KOPT-K1 (cell line): ENCODE data around the gene PRR23E.

Source experiments
- H3K27ac ChIP-seq: fragments of 200-600 bp; sonication (generic); 2 replicates; pipeline ENCODE4 v1.5.1; 2016; ENCODE audit warnings: antibody characterized with exemption, mild to moderate bottlenecking, low read depth, low read length; ENCODE audit not compliant: poor library complexity, severe bottlenecking
- H3K36me3 ChIP-seq: fragments of 200-600 bp; sonication (generic); 2 replicates; pipeline ENCODE4 v1.5.1; 2017; ENCODE audit warnings: antibody characterized with exemption, mild to moderate bottlenecking, low read length, moderate library complexity; ENCODE audit not compliant: insufficient read depth
- H3K9me3 ChIP-seq: fragments of 200-600 bp; sonication (generic); 2 replicates; pipeline ENCODE4 v1.5.1; 2017; ENCODE audit warnings: antibody characterized with exemption, low read length, mild to moderate bottlenecking; ENCODE audit not compliant: insufficient read depth, poor library complexity, severe bottlenecking

The PRR23E gene

GRCh38 chr3:127192576-127193232 lies at the start of gene PRR23E:
PRR23E (plus strand) TSS chr3:127193131; CDS start chr3:127196686, 3,555 bp downstream.
- Histone ChIP-seq H3K36me3 (no peaks in the 10 kb centered on the region), H3K9me3 (peaks cover 30% of the 10 kb centered on the region), H3K27ac (no peak within 1 kb of the TSS)

- Histone ChIP-seq H3K9me3 (no peaks in the 10 kb centered on the region), H3K27ac (no peak overlapping the region), H3K36me3 (no peaks in the 10 kb centered on the region)
Observed at GRCh38 chr3:127143172-127143571, 49.8 kb upstream of the PRR23E start.

GRCh38 chr3:127144631-127145030 lies 48.3 kb upstream of the PRR23E start:
- Histone ChIP-seq H3K36me3 (no peaks in the 10 kb centered on the region), H3K9me3 (no peaks in the 10 kb centered on the region), H3K27ac (no peak overlapping the region)

GRCh38 chr3:127145266-127145665 lies 47.7 kb upstream of the PRR23E start:
- no peaks in the 10 kb centered on the region for H3K36me3 ChIP-seq
- no peak overlapping the region for H3K27ac ChIP-seq
- H3K9me3 ChIP-seq = no peaks in the 10 kb centered on the region

GRCh38 chr3:127147291-127147885 lies 45.5 kb upstream of the PRR23E start:
- no peaks in the 10 kb centered on the region for H3K9me3 ChIP-seq
- H3K36me3 ChIP-seq = no peaks in the 10 kb centered on the region
- H3K27ac ChIP-seq = no peak overlapping the region

GRCh38 chr3:127149621-127150310 lies 43.2 kb upstream of the PRR23E start:
- no peaks in the 10 kb centered on the region for H3K36me3 ChIP-seq
- no peak overlapping the region for H3K27ac ChIP-seq
- H3K9me3 ChIP-seq = no peaks in the 10 kb centered on the region

- H3K27ac ChIP-seq = no peak overlapping the region
- no peaks in the 10 kb centered on the region for H3K36me3 ChIP-seq
- H3K9me3 ChIP-seq = no peaks in the 10 kb centered on the region
Observed at GRCh38 chr3:127150513-127151250, 42.2 kb upstream of the PRR23E start.

GRCh38 chr3:127151251-127151564 lies 41.7 kb upstream of the PRR23E start:
- H3K9me3 ChIP-seq = no peaks in the 10 kb centered on the region
- H3K27ac ChIP-seq = no peak overlapping the region
- H3K36me3 ChIP-seq = no peaks in the 10 kb centered on the region

GRCh38 chr3:127151992-127152650 lies 40.8 kb upstream of the PRR23E start:
- Histone ChIP-seq H3K36me3 (no peaks in the 10 kb centered on the region), H3K27ac (no peak overlapping the region)

GRCh38 chr3:127152684-127153505 lies 40.0 kb upstream of the PRR23E start:
- H3K36me3 ChIP-seq = no peaks in the 10 kb centered on the region
- no peaks in the 10 kb centered on the region for H3K9me3 ChIP-seq
- no peak overlapping the region for H3K27ac ChIP-seq

More at GRCh38 chr3:127151992-127152650, 40.8 kb upstream of the PRR23E start:
- H3K9me3 ChIP-seq = no peaks in the 10 kb centered on the region

- Histone ChIP-seq H3K36me3 (no peaks in the 10 kb centered on the region), H3K9me3 (no peaks in the 10 kb centered on the region), H3K27ac (no peak overlapping the region)
Observed at GRCh38 chr3:127153506-127153815, 39.5 kb upstream of the PRR23E start.

GRCh38 chr3:127156338-127157050 lies 36.4 kb upstream of the PRR23E start:
- Histone ChIP-seq H3K9me3 (no peaks in the 10 kb centered on the region), H3K36me3 (no peaks in the 10 kb centered on the region), H3K27ac (no peak overlapping the region)

- Histone ChIP-seq H3K9me3 (no peaks in the 10 kb centered on the region), H3K36me3 (no peaks in the 10 kb centered on the region), H3K27ac (no peak overlapping the region)
Observed at GRCh38 chr3:127157171-127157828, 35.6 kb upstream of the PRR23E start.
